ENCODE data around the gene FOXP3.

The FOXP3 gene

DNA sequence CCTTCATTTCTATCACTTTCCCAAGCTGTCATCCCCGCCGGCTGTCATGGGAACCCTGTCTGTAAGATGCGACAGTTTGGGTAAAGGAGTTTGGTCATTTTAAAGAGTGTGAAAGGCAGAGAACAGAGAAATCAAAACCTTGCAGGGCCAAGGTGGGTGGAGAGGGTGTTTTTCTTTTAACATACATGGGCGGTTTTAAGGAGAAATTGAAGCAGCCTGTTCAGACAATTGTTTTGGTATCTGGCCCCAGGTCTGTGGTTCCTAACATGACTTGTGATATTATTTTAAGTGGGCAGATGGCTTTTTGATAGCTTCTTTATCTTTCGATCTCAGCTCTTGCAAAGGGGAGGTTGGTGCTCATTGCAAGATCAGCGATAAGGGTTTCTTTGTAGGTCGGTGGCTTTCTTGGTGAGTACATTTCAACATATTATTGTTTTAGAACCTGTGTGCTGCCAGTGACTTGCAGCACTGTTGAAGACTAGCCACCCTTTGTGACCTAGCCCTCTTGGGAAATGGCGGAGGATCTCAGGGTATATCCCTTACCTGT, 8.7 kb upstream of the FOXP3 start:
- DNase-seq: no peak

GRCh38 chrX:49272421-49272820, 7.9 kb upstream of the FOXP3 start:
- no peak for DNase-seq

DNA sequence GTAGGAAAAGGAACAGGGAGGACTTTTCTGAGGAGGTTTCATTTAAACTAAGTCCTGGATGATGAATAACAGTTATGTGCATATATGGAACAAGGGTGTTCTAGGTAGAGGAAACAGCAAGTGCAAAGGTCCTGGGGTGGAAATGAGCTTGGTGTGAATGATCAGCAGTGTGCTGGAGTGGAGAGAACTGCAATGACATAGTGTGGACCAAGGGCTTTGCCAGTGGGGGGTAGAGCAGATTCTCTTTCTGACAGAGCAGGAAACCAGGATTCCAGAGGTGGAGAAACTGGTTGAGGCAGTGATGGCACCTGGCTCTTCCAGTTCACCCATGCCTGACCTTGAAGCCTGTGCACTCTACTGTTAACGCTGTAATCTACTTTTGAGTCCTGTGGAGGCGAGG, 6.8 kb upstream of the FOXP3 start:
- DNase-seq: no peak

GRCh38 chrX:49270249-49270921, 5.9 kb upstream of the FOXP3 start:
- no peak for DNase-seq

DNA sequence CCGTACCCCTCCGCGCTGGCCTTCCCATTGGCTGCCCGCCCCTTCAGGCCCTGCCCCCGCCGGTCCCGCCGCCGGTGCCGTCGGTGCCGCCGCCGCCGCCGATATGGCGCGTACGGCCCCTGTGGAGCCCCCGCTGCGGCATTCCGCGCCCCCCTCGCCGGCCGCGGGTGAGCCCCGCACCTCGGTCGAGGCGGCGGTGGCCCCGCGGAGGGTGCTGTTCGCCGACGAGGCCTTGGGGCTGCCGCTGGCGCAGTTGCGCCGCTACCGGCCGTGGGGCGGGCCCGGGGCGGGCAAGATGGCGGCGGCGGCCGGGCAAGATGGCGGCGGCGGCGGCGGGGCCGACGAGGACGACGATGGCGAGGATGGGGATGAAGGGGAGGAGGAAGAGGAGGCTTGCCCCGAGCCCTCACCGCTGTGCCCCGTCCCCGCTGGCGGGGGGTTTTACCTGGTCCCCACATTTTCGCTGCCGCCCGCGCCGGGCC, 5.3 kb upstream of the FOXP3 start, which contains the start of gene PPP1R3F:
Gene PPP1R3F (plus strand): TSS at position 27 of the 482 bp plus-strand sequence. CDS start 77 bp downstream, at position 104.
- no peak for DNase-seq

- DNase-seq: peak; percentile 92
These were observed 4.7 kb upstream of the FOXP3 start for GRCh38 chrX:49269010-49269766.

DNA sequence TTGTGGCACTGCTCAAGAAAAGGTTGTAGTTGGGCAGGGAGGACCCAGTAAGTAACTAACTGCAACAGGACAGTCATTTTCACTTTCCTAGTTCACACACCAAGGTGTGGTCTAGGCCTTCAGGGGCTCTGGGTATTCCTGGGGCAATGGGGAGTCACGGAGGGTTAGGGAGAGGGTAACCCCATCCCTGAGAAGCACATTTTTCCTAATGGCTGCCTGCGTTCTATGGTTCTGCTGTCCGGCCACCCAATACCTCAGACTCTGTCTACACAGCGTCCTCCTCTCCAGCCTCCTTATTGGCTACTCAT, 4.1 kb upstream of the FOXP3 start:
- no peak for DNase-seq

- no peak for DNase-seq
These were observed 2.3 kb upstream of the FOXP3 start for GRCh38 chrX:49266523-49267445.

DNA sequence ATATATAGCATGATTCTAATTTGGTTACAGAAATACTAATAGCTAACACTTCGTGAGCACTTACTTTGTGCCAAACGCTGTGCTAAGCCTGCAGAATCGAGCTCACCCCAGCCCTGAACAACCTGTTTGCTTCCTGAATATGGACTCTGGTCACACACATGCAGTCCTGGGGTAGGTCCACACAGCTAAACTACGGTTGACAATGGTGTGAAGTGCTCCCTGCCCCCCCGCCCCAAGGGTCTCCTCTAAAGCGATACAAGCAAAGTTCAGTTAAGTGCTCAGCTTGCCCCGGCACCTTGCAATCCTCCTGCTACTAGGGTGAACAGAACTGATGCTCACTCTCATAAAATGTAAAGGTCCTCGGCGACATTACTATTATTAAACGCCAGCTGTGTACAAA, 879 bp downstream of the FOXP3 start:
- no peak for DNase-seq

- DNase-seq: no peak
These were observed 1.9 kb downstream of the FOXP3 start for GRCh38 chrX:49262603-49263002.

DNA sequence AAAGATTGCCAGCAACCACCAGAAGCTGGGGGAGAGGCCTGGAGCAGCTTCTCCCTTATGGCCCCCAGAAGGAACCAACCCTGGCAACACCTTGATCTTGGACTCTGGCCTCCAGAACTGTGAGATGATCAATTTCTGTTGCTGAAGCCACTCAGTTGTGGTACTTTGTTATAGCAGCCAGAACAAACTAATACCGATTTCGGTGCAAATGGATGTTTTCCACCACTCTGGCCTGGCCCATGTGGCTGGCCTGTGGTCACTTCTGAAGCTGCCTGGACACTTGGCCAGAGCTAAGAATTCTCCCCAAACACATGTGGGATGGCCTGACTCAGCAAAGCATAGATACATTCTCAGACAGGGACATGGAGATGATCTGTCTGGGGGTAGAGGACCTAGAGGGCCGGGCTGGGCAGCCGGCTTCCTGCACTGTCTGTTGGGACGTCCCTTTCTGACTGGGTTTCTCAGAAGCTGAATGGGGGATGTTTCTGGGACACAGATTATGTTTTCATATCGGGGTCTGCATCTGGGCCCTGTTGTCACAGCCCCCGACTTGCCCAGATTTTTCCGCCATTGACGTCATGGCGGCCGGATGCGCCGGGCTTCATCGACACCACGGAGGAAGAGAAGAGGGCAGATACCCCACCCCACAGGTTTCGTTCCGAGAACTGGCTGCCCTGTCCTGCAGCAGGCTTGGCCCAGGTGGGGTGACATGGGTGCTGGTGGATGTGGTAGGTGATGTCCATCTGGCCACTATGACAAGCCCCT, 4.1 kb downstream of the FOXP3 start:
- DNase-seq: no peak

- no peak for DNase-seq
These were observed 5.8 kb downstream of the FOXP3 start for GRCh38 chrX:49258749-49259124.

DNA sequence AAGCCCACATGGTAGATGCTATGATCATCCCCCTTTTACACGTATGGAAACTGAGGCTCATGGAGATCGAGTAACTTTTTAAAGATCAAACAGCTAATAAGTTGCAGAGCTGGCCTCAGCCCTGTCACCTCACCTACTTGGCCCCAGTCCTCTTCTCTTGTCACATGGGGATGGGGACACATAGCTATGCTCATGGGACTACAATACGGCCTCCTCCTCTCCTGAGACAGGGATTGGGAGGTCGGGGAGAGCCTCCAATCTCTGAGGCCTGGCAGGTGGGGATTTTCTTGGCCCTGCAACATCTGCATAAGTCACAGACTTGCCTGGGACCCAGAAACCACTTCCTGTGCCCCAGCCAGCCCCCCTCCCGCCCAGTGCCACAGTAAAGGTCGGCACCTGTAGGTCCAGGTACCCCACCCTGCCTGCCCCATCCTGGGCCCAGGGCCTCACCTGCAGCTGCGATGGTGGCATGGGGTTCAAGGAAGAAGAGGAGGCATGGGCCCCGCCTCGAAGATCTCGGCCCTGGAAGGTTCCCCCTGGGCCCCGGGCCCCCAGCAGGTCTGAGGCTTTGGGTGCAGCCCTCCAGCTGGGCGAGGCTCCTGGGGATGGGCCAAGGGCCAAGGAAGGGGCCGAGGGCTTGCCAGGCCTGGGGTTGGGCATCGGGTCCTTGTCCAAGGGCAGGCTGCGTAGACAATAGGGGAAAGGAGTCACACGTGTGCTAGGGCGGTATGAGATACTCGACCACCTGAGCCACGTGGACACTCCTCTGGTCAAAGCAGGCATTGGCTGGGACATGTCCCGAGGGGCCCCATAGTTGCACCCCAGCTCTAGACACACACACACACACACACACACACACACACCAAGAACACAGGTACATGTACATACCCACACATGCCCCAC, 6.4 kb downstream of the FOXP3 start:
- no peak for DNase-seq

- no peak for DNase-seq
These were observed 7.3 kb downstream of the FOXP3 start for GRCh38 chrX:49257074-49257790.

- DNase-seq: no peak
These were observed 8.1 kb downstream of the FOXP3 start for GRCh38 chrX:49256268-49256995.

GRCh38 chrX:49254639-49255038, 9.9 kb downstream of the FOXP3 start:
- no peak for DNase-seq

DNA sequence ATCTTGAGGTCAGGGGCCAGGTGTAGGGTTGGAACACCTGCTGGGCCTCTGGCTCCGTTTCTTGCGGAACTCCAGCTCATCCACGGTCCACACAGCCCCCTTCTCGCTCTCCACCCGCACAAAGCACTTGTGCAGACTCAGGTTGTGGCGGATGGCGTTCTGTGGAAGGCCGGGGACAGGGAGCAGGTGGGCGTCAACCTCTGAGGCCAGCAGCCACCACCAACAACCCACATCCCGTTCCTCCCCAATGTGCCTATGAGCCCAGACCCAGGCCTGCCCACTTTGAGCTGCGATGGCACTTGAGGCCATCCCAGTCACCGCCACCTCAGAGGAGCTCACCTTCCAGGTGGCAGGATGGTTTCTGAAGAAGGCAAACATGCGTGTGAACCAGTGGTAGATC, 13.2 kb downstream of the FOXP3 start:
- no peak for DNase-seq

DNA sequence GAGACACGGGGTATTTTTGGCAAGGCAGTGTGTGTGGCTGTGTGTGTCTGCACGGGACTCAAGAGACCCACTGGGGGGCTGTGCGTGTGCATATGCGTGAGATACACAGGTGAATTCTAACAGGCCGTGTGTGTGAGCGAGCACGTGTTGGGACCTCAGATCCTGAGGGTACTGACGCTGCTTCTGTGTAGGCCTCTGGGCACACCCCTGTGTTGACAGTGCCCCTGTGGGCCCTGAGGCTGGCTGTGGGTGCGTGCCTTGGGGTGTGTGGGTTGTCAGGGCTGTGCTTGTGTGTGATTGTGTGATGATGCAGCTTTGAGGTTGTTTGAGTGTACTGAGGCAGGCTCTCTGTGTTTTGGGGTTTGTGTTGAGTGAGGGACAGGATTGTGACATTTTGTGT, 13.9 kb downstream of the FOXP3 start:
- DNase-seq: no peak

DNA sequence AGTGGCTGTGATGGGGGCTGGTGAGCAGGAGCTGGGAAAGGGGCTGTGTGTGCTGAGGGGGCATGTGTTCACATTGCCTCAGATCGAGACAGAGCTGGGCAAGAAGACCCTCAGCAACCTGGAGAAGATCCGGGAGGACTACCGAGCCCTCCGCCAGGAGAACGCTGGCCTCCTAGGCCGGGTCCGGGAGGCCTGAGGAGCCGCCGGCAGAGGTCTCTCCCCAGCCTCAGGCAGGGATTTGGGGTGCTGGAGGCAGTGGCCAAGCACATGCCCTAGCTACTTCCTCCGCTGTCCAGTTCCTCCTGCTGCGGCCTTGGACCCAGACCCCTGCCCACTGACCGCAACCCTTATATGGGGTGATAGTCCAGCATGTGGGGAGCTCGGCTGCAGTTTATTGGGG, 14.4 kb downstream of the FOXP3 start:
- DNase-seq: no peak

- no peak for DNase-seq
These were observed 14.9 kb downstream of the FOXP3 start for GRCh38 chrX:49249616-49250015.

Measured in COR-L47 (cell line).